Peyer's patch (tissue), 4 donors: Measurements from ENCODE around the gene COG5. TPM values are rescaled to one million over a fixed set of nuclear protein-coding genes. Genes with fewer than 3 reads are reported as not detected.

Experiments
- DNase-seq, 3 donors: peaks; one replicate each; pipeline ENCODE4 v3.0.0-alpha.2; 2017 to 2019
- H3K27ac ChIP-seq, 4 donors: fragments of 200-600 bp; sonication (generic); one replicate each; pipeline ENCODE4 v1.5.1; 2016 to 2019
- H3K27me3 ChIP-seq, 2 donors: fragments of 200-600 bp; sonication (generic); one replicate each; pipeline ENCODE4 v1.5.1; 2019
- H3K36me3 ChIP-seq, 3 donors: fragments of 200-600 bp; sonication (generic); one replicate each; pipeline ENCODE4 v1.5.1; 2016 to 2019
- H3K4me1 ChIP-seq, 4 donors: fragments of 200-600 bp; sonication (generic); one replicate each; pipeline ENCODE4 v1.5.1; 2016 to 2019
- H3K4me3 ChIP-seq, 4 donors: fragments of 200-600 bp; sonication (generic); 1 replicate in 3 of 4; 2 replicates in 1 of 4; pipeline ENCODE4 v1.5.1; 2016 to 2019; ENCODE audit warnings: mild to moderate bottlenecking in 1 of 4
- H3K9me3 ChIP-seq, 4 donors: fragments of 200-600 bp; sonication (generic); one replicate each; pipeline ENCODE4 v1.5.1; 2016 to 2019; ENCODE audit warnings: mild to moderate bottlenecking in 1 of 4
- POLR2A ChIP-seq, 2 donors: fragments of 450-650 bp; IDR thresholded peaks; one replicate each; pipeline ENCODE4 v1.5.1; 2017; ENCODE audit warnings: antibody characterized with exemption in 2 of 2, mild to moderate bottlenecking in 2 of 2, moderate library complexity in 2 of 2
- total RNA-seq, 4 donors: library from RNA; depleted of rRNA; stranded (reverse); fragments of >200 nt; gene quantifications; one replicate each; pipeline ENCODE4 v1.1.0, GENCODE V29; 2016
- TF ChIP-seq, protein P1 (sequence below), 6 experiments: fragments of 450-650 bp in 4 of 6; fragments of 200-600 bp in 2 of 6; sonication (generic) in 1 of 6; IDR thresholded peaks; one replicate each; pipeline ENCODE4 v1.5.1; 2017 to 2019; ENCODE audit warnings: antibody characterized with exemption in 6 of 6, mild to moderate bottlenecking in 3 of 6, moderate library complexity in 1 of 6

Gene COG5
- total RNA-seq, 4 donors from 2014 or later: 31.1 to 175 (median 68.0) TPM

DNA sequence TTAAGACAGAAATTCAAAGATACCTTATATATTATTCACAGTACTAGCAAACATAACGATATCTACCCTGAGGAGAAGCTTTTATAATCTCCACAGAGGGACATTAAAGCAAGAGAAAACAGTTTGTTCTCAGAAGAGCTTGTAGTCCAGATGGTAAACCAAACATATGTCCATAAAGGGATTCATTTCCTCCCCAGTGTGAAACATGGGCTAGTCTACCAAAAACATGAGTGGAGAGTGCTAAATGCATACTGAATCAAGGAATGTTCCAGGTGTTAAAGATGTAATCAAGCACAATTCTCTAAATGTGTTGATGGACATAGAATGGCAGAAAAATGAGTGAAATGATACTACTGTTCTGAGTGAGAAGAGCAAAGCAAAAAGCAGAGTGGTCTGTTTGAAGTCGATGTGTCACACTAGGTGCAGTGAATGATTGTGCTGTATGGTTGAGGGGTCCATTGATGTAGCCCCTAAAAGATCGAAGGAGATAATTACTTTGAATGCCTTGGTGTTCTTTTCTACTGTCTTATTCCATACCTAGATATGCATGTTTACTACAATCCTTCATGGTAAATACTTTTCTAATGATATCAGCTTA, 41.6 kb upstream of the COG5 start:
- DNase-seq: no peak
- Histone ChIP-seq H3K9me3 (no peaks in the 10 kb centered on the region), H3K4me3 (no peak overlapping the region), H3K27ac (no peak overlapping the region), H3K4me1 (no peaks in the 10 kb centered on the region), H3K36me3 (peaks cover 0 to 25% (median 0%) of the 10 kb centered on the region in 3 donors), H3K27me3 (no peaks in the 10 kb centered on the region)
- TF ChIP-seq POLR2A (IDR thresholded peaks at IDR 0.05): no peak
- TF ChIP-seq, protein P1, sequence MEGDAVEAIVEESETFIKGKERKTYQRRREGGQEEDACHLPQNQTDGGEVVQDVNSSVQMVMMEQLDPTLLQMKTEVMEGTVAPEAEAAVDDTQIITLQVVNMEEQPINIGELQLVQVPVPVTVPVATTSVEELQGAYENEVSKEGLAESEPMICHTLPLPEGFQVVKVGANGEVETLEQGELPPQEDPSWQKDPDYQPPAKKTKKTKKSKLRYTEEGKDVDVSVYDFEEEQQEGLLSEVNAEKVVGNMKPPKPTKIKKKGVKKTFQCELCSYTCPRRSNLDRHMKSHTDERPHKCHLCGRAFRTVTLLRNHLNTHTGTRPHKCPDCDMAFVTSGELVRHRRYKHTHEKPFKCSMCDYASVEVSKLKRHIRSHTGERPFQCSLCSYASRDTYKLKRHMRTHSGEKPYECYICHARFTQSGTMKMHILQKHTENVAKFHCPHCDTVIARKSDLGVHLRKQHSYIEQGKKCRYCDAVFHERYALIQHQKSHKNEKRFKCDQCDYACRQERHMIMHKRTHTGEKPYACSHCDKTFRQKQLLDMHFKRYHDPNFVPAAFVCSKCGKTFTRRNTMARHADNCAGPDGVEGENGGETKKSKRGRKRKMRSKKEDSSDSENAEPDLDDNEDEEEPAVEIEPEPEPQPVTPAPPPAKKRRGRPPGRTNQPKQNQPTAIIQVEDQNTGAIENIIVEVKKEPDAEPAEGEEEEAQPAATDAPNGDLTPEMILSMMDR (IDR thresholded peaks at IDR 0.05): no peak

DNA sequence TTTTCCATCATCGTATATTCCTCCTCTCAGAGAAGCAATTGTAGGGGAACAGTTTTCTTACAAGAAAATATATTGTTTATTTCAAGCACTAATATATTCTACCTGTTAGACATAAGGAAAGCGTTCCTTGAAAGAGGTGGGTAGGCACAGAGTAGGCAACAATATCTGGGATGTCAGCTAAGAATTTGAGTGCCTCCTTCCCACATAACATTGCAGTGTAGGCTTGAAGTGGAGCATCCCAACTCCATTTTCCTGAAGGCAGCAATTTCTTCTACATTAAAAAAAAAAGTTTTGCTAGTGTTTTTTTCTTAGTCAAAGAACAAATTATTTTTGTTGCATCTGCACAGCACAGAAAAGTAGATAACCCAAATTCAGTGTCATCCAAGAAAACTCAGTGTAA, 37.1 kb upstream of the COG5 start:
- Histone ChIP-seq H3K27ac (no peak overlapping the region), H3K36me3 (peaks cover 0 to 37% (median 0%) of the 10 kb centered on the region in 3 donors), H3K27me3 (no peaks in the 10 kb centered on the region), H3K9me3 (no peaks in the 10 kb centered on the region), H3K4me3 (no peak overlapping the region), H3K4me1 (no peaks in the 10 kb centered on the region)
- TF ChIP-seq, protein P1 (IDR thresholded peaks at IDR 0.05): no peak
- no peak for TF ChIP-seq POLR2A (IDR thresholded peaks at IDR 0.05)
- no peak for DNase-seq

DNA sequence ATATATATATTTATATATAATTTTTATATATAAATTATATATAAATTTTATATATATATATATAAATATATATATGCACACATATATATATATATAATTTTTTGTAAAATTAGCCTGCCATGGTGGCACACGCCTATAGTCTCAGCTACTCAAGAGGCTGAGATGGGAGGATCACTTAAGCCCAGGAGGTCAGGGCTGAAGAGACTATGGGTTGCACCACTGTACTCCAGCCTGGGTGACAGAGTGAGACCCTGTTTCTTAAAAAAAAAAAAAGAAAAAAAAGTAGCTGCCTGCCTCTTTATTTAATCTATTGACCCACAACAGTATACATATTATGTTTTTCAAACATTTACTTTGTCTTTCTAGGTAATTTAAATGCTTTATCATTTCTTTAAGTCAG, 35.5 kb upstream of the COG5 start:
- Histone ChIP-seq H3K36me3 (peaks cover 0 to 52% (median 0%) of the 10 kb centered on the region in 3 donors), H3K9me3 (no peaks in the 10 kb centered on the region), H3K4me3 (no peak overlapping the region), H3K27me3 (no peaks in the 10 kb centered on the region), H3K27ac (no peak overlapping the region), H3K4me1 (no peaks in the 10 kb centered on the region)
- TF ChIP-seq, protein P1 (IDR thresholded peaks at IDR 0.05): no peak
- no peak for TF ChIP-seq POLR2A (IDR thresholded peaks at IDR 0.05)
- no peak for DNase-seq

DNA sequence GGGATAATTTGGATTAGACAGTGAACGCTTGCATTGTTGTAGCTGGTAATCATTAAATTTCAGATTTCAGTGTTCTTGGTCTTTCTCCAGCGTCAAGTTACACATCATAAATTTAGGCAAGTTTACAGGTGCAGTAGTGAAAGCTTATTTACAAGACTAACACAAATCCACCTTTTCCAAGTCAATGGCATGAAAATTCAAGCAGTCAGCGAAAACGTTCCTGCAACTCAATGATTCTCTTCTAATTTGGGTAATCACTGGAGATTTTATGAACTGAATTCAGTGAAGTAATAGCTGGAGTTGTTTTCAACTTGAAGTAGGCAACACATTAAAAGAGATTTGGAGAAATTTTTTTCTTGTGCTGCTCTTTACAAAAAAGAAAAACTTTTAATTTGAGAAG, 34.2 kb upstream of the COG5 start:
- Histone ChIP-seq H3K27ac (no peak overlapping the region), H3K4me1 (no peaks in the 10 kb centered on the region), H3K4me3 (no peak overlapping the region), H3K9me3 (no peaks in the 10 kb centered on the region), H3K36me3 (peaks cover 0 to 48% (median 0%) of the 10 kb centered on the region in 3 donors), H3K27me3 (no peaks in the 10 kb centered on the region)
- no peak for DNase-seq
- TF ChIP-seq POLR2A (IDR thresholded peaks at IDR 0.05): no peak
- TF ChIP-seq, protein P1 (IDR thresholded peaks at IDR 0.05): no peak

DNA sequence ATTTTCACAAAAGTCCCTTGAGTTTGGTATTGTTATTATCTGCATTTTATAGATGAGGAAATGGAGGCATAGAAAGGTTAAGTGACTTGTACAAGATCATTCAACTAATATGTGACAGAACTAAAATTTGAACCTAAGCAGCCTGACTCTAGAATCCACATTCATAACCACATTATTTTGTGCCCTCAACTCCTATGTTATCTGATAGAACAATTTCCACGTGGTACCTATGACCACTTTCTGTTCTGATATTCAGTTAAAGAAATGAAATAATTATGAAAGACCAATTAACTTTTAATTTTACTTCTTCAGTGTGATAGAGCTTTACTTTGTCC, 33.8 kb upstream of the COG5 start:
- Histone ChIP-seq H3K9me3 (no peaks in the 10 kb centered on the region), H3K36me3 (peaks cover 0 to 48% (median 0%) of the 10 kb centered on the region in 3 donors), H3K4me3 (no peak overlapping the region), H3K4me1 (no peaks in the 10 kb centered on the region), H3K27me3 (no peaks in the 10 kb centered on the region), H3K27ac (no peak overlapping the region)
- TF ChIP-seq, protein P1 (IDR thresholded peaks at IDR 0.05): no peak
- no peak for TF ChIP-seq POLR2A (IDR thresholded peaks at IDR 0.05)
- DNase-seq: no peak
